Upper lobe of left lung (tissue), 4 donors: ENCODE data around the gene TBX6.

ENCODE experiments used
- EP300 ChIP-seq, 4 donors: sonication (generic); formaldehyde crosslinking; IDR thresholded peaks; one replicate each; pipeline ENCODE4 v1.5.1; 2017; ENCODE audit warnings: antibody characterized with exemption in 4 of 4, control low read depth in 2 of 4
- POLR2A ChIP-seq, 4 donors: fragments of 450-650 bp; IDR thresholded peaks; one replicate each; pipeline ENCODE4 v1.5.1; 2016 to 2017; ENCODE audit warnings: antibody characterized with exemption in 4 of 4, mild to moderate bottlenecking in 2 of 4
- POLR2AphosphoS5 ChIP-seq, 2 donors: sonication (generic); formaldehyde crosslinking; IDR thresholded peaks; one replicate each; pipeline ENCODE4 v1.5.1; 2017; ENCODE audit warnings: antibody characterized with exemption in 2 of 2
- TF ChIP-seq, protein P1 (sequence below), 6 experiments: fragments of 450-650 bp in 4 of 6; fragments of 200-600 bp in 2 of 6; sonication (generic) in 2 of 6; IDR thresholded peaks; one replicate each; pipeline ENCODE4 v1.5.1; 2016 to 2019; ENCODE audit warnings: antibody characterized with exemption in 6 of 6

DNA sequence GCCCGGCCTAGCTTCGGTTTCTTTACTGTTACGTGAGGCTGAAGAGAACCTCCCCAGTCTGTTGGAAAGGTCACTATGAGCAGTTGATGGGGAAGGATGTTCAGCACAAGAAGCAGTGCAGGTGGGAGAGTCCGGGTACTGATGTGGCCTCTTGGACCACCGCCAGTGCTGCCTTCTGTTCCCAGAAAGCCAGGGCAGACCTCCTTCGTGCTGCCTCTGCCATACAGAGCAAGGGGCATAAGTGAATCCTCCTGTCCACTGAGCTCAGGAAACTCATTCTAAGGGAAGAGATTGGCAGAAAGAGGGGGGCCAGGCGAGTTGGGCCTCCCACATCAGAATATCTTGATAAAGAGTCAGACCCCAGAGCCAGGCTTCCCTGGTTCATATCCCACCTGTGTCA, 12.2 kb downstream of the TBX6 start:
- TF ChIP-seq, protein P1, sequence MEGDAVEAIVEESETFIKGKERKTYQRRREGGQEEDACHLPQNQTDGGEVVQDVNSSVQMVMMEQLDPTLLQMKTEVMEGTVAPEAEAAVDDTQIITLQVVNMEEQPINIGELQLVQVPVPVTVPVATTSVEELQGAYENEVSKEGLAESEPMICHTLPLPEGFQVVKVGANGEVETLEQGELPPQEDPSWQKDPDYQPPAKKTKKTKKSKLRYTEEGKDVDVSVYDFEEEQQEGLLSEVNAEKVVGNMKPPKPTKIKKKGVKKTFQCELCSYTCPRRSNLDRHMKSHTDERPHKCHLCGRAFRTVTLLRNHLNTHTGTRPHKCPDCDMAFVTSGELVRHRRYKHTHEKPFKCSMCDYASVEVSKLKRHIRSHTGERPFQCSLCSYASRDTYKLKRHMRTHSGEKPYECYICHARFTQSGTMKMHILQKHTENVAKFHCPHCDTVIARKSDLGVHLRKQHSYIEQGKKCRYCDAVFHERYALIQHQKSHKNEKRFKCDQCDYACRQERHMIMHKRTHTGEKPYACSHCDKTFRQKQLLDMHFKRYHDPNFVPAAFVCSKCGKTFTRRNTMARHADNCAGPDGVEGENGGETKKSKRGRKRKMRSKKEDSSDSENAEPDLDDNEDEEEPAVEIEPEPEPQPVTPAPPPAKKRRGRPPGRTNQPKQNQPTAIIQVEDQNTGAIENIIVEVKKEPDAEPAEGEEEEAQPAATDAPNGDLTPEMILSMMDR (IDR thresholded peaks at IDR 0.05) = no peak
- TF ChIP-seq POLR2A (IDR thresholded peaks at IDR 0.05) (no peak), POLR2AphosphoS5 (IDR thresholded peaks at IDR 0.05) (no peak), EP300 (IDR thresholded peaks at IDR 0.05) (no peak)
